HT1080 (cell line): ENCODE results near the gene RSBN1. TPM values are rescaled to one million over a fixed set of nuclear protein-coding genes. Genes with fewer than 3 reads are reported as not detected.
A peak's percentile ranks its signal among the peaks of the same experiment; 100 is the strongest.
"Not testable (repeated sequence)": the region's sequence is repeated elsewhere in the genome, so short reads cannot be mapped to it uniquely, and the experiment has no call there.

Experiments
- DNase-seq: peaks from one replicate; pipeline ENCODE4 v3.0.0-alpha.2; 2015; ENCODE audit warnings: low read depth
- total RNA-seq: library from RNA; depleted of rRNA; stranded (reverse); fragments of >200 nt; shearing (Covaris generic); gene quantifications from 2 replicates; pipeline ENCODE4 v1.2.3, GENCODE V29; 2014; rRNA removed

The RSBN1 gene
- total RNA-seq, 1 experiment from 2014 or later, result 9.9 TPM

GRCh38 chr1:113749402-113749801 is 62.9 kb downstream of the RSBN1 start:
- no peak for DNase-seq

DNA sequence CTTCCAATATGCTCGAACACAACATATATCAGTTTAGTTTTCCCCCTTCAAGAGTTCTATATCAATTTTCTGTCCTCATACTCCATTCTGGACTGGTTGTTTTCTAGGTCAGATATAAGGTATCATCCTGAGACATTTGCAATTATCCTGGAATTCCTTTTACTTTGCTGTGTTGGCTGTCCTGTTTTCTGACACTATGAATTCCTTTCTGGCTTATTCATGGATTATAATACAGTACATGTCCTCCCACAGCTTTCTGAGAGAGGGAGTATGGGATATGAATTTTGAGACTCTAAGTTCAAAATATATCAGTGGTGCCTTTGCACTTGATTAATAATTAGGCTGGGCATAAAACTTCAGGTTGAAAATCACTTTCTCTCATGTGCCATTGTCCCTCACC is 64.9 kb downstream of the RSBN1 start:
- peak; percentile 1 for DNase-seq

GRCh38 chr1:113745425-113745824 is 66.9 kb downstream of the RSBN1 start:
- no peak for DNase-seq

DNA sequence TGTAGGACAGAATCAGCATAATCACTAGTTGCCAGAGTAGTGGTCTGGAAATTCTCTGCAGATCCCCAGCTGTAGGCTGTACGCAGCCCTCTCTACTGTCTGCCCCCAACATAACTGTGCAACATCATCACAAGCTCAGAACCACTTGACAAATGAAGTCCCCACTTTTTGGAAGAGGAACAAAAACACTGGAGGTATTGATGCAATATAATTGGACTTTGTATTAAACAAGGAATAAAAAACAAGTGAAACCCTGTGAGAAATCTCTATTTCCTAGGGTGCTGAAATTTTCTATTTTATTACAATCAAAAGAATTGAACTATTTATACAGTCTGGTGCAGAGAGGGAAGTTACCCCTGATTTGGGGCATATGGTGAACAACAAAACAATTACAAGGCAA is 68.2 kb downstream of the RSBN1 start:
- no peak for DNase-seq

GRCh38 chr1:113742515-113742914 is 69.8 kb downstream of the RSBN1 start:
- DNase-seq, result no peak

DNA sequence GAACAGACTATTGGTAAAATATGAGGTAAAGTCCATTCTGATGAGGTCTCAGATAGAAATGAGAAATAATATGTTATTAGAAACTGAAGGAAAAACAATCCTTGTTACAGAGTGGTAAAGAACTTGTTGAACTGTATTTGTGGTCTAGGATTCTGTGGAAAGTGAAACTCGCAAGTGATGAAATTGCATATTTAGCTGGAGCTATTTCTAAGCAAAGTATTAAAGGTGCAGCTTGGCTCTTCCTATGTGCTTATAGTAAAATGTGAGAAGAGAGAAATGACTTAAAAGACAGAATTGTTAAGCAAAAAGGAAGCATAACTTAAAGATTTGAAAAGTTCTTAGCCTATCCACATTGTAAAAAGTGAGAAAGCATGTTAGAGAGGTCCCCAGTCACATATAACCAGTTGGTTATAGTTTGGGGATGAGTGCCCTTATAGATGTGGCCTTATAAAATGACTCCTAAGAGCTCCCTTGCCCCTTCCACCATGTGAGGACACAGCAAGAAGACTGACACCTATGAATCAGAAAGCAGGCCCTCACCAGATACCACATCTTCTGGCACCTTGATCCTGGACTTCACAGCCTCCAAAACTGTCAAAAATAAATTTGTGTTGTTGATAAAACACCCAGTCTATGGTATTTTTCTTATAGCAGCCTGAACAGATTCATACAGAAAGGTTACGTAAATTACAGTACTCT is 77.8 kb downstream of the RSBN1 start:
- DNase-seq, result no peak

DNA sequence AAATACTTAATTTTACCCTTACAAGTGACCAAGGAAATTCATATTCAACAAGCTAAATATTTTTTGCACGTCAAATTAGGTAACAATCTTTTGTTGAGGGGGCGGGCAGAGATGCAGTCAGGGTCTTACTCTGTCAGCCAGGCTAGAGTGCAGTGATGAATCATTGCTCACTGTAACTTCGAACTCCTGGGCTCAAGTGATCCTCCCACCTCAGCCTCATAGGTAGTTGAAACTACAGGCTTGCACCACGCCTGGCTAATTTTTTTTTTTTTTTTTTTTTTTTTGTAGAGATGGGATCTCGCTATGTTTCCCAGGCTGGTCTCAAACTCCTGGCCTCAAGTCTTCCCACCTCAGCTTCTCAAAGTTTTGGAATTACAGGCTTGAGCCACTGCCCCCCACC is 79.5 kb downstream of the RSBN1 start:
- no peak for DNase-seq

GRCh38 chr1:113721010-113721409 is 91.3 kb downstream of the RSBN1 start:
- DNase-seq, result no peak

- not testable (repeated sequence) for DNase-seq
Measured at GRCh38 chr1:113718621-113719020, 93.7 kb downstream of the RSBN1 start.

- not testable (repeated sequence) for DNase-seq
Measured at GRCh38 chr1:113717506-113717905, 94.8 kb downstream of the RSBN1 start.

DNA sequence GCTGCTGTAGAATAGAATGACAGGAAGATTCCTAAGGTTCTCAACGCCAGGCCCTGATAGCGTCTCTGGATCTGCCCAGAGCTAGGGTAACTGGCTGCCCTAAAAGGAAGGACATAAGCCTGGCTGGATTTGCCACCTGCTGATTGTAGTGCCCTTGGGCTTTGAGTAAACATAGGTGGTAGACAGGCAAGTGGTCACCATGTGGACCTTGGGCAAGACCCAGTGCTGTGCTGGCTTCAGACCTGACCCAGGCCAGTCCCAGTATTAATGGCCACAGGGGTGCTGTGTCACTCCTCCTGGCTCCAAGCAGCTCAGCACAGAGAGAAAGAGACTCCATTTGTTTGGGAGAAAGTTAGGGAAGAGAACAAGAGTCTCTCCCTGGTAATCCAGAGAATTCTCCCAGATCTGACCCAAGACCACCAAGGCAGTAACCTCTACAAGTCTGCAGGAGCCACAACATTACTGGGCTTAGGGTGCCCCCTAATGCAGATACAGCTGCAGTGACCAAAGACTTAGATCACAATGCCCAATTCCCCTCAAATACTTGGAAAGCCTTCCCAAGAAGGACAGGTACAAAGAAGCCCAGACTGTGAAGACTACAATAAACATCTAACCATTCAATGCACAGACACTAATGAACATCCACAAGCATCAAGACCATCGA is 97.5 kb downstream of the RSBN1 start:
- no peak for DNase-seq

Other genes starting within 250 kb of the RSBN1 start
- 28.2 and 34.5 TPM in 2 replicates for gene PHTF1, start 53.0 kb downstream of the RSBN1 start, total RNA-seq
- gene PTPN22, start 59.2 kb upstream of the RSBN1 start, total RNA-seq, result 8.8 and 10.9 TPM in 2 replicates
- 0.05 and 1.3 TPM in 2 replicates for gene BCL2L15, start 75.1 kb upstream of the RSBN1 start, total RNA-seq
- 18.0 and 20.8 TPM in 2 replicates for gene AP4B1, start 92.3 kb upstream of the RSBN1 start, total RNA-seq
- gene DCLRE1B, start 92.8 kb upstream of the RSBN1 start, total RNA-seq, result 14.9 and 17.5 TPM in 2 replicates
- 10.9 and 18.6 TPM in 2 replicates for gene HIPK1, start 116.8 kb upstream of the RSBN1 start, total RNA-seq
- gene OLFML3, start 167.0 kb upstream of the RSBN1 start, total RNA-seq, result 4.0 and 5.1 TPM in 2 replicates